Stimulated activated CD4-positive, alpha-beta T cell treated with anti-CD3 and anti-CD28 coated beads, Interleukin-1b, Interleukin-23, amount 100 ng/mL, for 48 hours (primary cell): ENCODE measurements around the gene ADGRL1.

Experiments
- DNase-seq: peaks from one replicate; pipeline ENCODE4 v3.0.0-alpha.2; 2020

ADGRL1 gene

DNA sequence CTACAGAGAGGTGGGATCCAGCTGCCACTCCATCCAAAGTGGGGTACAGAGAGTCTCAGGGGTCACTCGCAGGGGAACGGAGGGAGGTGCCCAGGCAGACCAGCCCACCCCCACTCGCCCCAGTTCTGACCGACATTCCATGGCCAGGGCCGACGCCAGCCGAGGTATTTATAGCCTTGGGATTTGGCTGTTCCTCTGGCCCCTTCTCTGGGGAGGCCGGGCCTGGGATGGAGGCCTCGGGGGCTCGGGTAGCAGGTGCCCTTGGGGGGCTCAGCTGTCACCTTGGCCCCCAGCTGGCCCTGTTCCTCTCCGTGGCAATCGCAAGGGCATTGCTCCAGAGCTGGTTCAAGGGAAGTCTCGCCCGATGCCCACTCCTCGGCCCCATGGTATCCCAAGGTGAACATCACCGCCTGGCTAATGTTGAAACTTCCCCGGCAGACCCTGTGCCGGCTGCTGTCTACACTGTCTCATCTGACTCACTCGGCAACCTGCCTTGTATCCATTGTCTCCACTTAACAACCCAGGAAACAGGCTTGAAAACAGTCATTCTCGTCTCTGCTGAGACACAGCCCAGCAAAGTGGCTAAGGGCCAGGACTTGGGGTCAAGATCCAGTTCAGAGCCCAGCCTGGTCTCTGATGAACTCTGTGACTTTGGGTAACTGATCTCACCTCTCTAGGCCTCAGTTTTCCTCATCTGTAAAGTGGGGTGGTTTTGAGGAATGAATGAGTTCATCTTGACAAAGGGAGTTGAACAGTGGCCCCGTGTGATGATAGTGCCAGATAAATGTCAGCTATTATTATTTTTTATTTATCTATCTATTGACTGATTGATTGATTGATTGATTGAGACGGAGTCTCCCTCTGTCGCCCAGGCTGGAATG, 98.1 kb downstream of the ADGRL1 start:
- no peak for DNase-seq

DNA sequence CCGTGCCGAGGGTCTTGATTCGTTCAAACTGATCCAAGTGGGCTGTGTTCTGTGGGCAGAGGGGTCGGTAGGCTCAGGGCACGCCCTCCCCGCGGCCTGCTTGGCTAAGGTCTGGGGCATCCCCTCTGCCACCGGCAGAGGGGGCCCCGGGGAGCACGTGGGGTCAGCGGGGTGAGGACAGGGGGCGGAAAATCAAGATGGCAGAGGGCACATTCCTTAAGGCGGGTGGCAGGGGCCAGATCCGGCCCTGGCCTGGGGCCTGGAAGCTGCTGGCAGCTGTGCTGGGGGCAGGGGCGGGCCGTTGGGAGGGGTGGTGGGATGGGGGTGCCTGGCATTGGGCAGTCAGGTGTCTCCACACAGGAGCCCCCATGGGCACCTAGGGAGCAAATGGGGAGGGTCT, 99.1 kb downstream of the ADGRL1 start:
- DNase-seq: no peak

DNA sequence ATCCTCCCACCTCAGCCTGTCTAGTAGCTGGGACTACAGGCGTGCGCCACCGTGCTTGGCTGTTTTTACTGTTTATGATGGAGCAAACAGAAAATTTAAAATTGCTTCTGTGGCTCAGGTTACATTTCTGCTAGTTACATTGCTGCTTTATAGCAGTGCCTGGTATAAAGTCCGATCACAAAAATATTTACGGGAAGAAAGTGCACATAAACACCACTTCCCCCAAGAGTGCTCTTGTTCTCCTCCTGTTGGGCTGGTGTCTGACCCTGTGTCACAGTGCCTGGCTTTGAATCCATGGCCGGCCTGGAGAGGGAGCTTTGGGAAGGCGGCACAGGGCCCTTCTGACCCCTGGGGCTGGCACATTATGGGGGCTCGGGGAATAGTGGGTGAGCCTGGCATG, 100.3 kb downstream of the ADGRL1 start:
- DNase-seq: no peak

DNA sequence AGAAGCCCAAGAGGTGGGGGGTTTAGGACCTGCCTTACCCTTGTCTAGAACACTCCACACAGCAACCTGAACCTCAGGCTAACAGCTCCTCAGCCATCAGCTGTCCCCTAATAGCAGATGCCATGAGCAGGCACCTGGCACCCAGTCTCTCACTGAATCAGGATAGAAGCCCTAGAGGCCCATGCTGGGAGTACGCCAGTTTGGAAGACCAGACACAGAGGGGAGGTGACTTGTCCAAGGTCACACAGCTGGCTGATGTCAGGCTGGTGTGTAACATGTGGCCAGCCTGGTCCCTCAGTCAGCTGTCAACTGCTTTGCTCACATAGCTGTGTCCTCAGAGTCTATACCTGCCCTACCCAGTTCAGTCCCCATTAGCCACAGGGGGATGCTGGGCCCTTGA, 102.7 kb downstream of the ADGRL1 start:
- no peak for DNase-seq

DNA sequence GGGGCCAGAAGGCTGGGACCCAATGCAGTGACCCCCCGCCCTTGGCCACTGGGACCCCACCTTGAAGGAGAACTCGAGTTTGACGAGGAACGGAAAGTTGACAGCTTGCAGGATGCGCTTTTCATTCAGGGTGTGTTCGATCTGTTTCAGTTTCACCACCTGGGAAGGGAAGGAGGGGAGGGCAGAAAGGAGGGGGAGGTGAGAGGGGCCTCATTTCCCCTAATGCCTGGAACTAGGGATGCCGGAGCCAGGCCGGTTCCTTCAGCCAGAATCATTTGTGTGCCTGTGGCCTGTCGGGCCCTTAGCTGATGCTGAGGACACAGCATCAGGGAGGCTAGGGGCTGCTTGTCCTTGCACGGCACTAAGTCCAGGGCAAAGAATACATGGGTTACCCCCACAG, 103.2 kb downstream of the ADGRL1 start:
- no peak for DNase-seq

DNA sequence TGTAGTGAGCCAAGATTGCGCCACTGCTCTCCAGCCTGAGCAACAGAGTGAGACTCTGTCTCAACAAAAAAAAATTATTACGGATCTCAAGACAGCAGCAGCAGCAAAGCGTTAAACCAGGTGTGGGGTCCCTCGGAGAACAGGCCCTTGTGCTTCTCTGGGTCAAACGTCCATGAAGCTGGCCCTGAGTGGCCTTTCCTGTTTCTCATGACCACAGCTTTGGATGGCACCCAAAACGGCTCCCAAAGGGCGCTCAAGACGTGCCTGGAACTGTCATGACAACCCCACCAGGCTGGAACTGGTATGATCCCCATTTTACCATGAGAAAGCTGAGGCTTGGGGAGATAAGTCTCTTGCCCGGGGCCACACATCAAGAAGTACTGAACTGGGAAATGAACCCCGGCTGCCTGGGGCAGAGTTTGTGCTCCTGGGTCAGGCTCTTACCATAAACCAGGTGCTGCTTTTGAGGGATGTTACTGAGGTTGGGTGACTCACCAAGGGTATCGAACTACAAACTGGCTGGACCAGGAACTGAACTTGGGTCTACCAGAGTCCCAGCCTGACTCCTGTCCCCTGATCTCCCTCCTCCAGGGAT, 103.8 kb downstream of the ADGRL1 start:
- no peak for DNase-seq

DNA sequence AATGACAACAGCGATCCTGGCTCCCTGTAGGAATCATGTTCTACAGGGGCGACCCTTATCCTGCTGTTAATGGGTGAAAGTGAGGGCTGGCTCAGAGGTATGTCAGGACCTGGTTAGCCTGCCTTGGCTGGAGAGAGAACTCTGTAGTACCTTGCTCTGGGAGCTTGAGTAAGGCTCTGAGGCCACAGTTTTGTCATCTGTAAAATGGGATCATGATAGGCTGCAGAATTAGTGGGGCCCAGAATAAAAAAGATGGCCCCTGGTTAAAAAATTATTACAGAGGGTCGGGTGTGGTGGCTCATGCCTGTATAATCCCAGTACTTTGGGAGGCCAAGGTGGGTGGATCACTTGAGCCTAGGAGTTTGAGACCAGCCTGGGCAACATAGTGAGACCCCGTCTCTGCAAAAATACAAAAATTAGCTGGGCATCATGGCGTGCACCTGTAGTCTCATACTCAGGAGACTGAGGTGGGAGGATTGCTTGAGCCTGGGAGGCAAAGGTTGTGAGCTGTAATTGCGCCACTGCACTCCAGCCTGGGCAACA, 104.9 kb downstream of the ADGRL1 start:
- DNase-seq: no peak
